Keratinocyte (primary cell): ENCODE measurements around the gene ZC3H10. TPM values are rescaled to one million over a fixed set of nuclear protein-coding genes. Genes with fewer than 3 reads are reported as not detected.

Source experiments
- DNase-seq: peaks from one replicate; pipeline ENCODE4 v3.0.0-alpha.2; 2011; ENCODE audit warnings: low read depth, missing footprints, low spot score
- FAIRE-seq: peaks from 2 replicates; lab custom pipeline; 2011; peaks lifted over from hg19 to GRCh38; lab: Jason Lieb, UNC
- H2AFZ ChIP-seq: 2 replicates; pipeline ENCODE4 v1.6.0; 2012; ENCODE audit warnings: low read length, control low read depth, inconsistent platforms; ENCODE audit not compliant: control insufficient read depth
- H3K27ac ChIP-seq: 2 replicates; pipeline ENCODE4 v1.5.1; 2011; ENCODE audit warnings: low read length; ENCODE audit not compliant: control insufficient read depth, insufficient read depth
- H3K27me3 ChIP-seq: 3 replicates; pipeline ENCODE4 v1.6.0; 2011; ENCODE audit warnings: low read length; ENCODE audit not compliant: control insufficient read depth, insufficient read depth; ENCODE audit errors: extremely low read depth
- H3K36me3 ChIP-seq, 2 experiments: 2 replicates in 1 of 2; 3 replicates in 1 of 2; pipeline ENCODE4 v1.5.1; 2011; ENCODE audit warnings: low read length in 2 of 2, mild to moderate bottlenecking in 1 of 2; ENCODE audit not compliant: control insufficient read depth in 2 of 2, insufficient read depth in 2 of 2; ENCODE audit errors: extremely low read depth in 1 of 2
- H3K4me1 ChIP-seq: 3 replicates; pipeline ENCODE4 v1.5.1; 2011; ENCODE audit warnings: low read length; ENCODE audit not compliant: control insufficient read depth, insufficient read depth; ENCODE audit errors: extremely low read depth
- H3K4me2 ChIP-seq: 3 replicates; pipeline ENCODE4 v1.6.0; 2011; ENCODE audit warnings: low read depth, low read length; ENCODE audit not compliant: control insufficient read depth, insufficient read depth; ENCODE audit errors: extremely low read depth
- H3K4me3 ChIP-seq, 3 experiments: fragments of 200-600 bp in 1 of 3; sonication (generic) in 1 of 3; 2 replicates in 2 of 3; 3 replicates in 1 of 3; pipeline ENCODE4 v1.5.1; 2011 to 2016; ENCODE audit warnings: low read length in 3 of 3, mild to moderate bottlenecking in 3 of 3, control low read depth in 2 of 3, inconsistent platforms in 1 of 3, low read depth in 1 of 3, mixed read lengths in 1 of 3, mixed run types in 1 of 3, moderate library complexity in 1 of 3; ENCODE audit not compliant: control insufficient read depth in 2 of 3, insufficient read depth in 2 of 3; ENCODE audit errors: extremely low read depth in 1 of 3
- H3K79me2 ChIP-seq: 2 replicates; pipeline ENCODE4 v1.6.0; 2012; ENCODE audit warnings: low read length; ENCODE audit not compliant: control insufficient read depth, insufficient read depth
- H3K9ac ChIP-seq: 3 replicates; pipeline ENCODE4 v1.6.0; 2011; ENCODE audit warnings: low read length; ENCODE audit not compliant: control insufficient read depth, insufficient read depth; ENCODE audit errors: extremely low read depth
- H3K9me1 ChIP-seq: 3 replicates; pipeline ENCODE4 v1.6.0; 2011; ENCODE audit warnings: low read length; ENCODE audit not compliant: control insufficient read depth, insufficient read depth; ENCODE audit errors: extremely low read depth
- H3K9me3 ChIP-seq: 2 replicates; pipeline ENCODE4 v1.5.1; 2012; ENCODE audit warnings: low read depth, low read length; ENCODE audit not compliant: control insufficient read depth
- H4K20me1 ChIP-seq: 3 replicates; pipeline ENCODE4 v1.6.0; 2011; ENCODE audit warnings: low read length; ENCODE audit not compliant: control insufficient read depth, insufficient read depth; ENCODE audit errors: extremely low read depth
- CTCF ChIP-seq, 3 experiments: IDR thresholded peaks in 1 of 3; conservative IDR thresholded peaks in 1 of 3; optimal IDR thresholded peaks in 1 of 3; 2 replicates in 2 of 3; 3 replicates in 1 of 3; pipeline versions ENCODE3 to v1.5.1; 2011; ENCODE audit warnings: low read length in 3 of 3, mild to moderate bottlenecking in 3 of 3, moderate library complexity in 2 of 3, control low read depth in 1 of 3, inconsistent platforms in 1 of 3; ENCODE audit not compliant: insufficient read depth in 2 of 3; ENCODE audit errors: extremely low read depth in 1 of 3
- EZH2 ChIP-seq: IDR thresholded peaks from one replicate; pipeline ENCODE4 v1.6.1; 2012; ENCODE audit warnings: inconsistent platforms, mild to moderate bottlenecking, low read length, moderate library complexity
- dilution Hi-C: fragments of 300-500 bp; cut with MboI; formaldehyde crosslinking; loops from one replicate; pipeline ENCODE4 v1.7.0; 2020; ENCODE audit warnings: low sequenced_read_pairs; ENCODE audit not compliant: extremely low pct_ligation_motif_present
- polyA plus RNA-seq, 5 experiments: library from polyadenylated mRNA; depleted of rRNA in 3 of 5; stranded (reverse) in 3 of 5; stranded (forward) in 1 of 5; unstranded in 1 of 5; fragments of >200 nt; gene quantifications; 1 replicate in 1 of 5; 2 replicates in 3 of 5; 3 replicates in 1 of 5; pipeline versions ENCODE4 v1.2.1 to v1.2.3, GENCODE V29; 2011 to 2012; ENCODE audit warnings: missing spikeins in 2 of 5, low read depth in 1 of 5, low replicate concordance in 1 of 5

The ZC3H10 gene
- polyA plus RNA-seq, 1 donor (not counting 4 experiments of a cell fraction or from before 2014, with no cell fraction given): 0.85 TPM

GRCh38 chr12:56114084-56114483 is 4.0 kb upstream of the ZC3H10 start:
- Histone ChIP-seq H3K27me3 (no peaks in the 10 kb centered on the region), H3K4me2 (no peak overlapping the region), H3K4me3 (no peak overlapping the region), H3K9ac (no peak overlapping the region), H3K9me1 (no peaks in the 10 kb centered on the region), H3K79me2 (peaks cover 17% of the 10 kb centered on the region), H2AFZ (no peak overlapping the region), H3K9me3 (no peaks in the 10 kb centered on the region), H3K27ac (no peak overlapping the region), H3K36me3 (peaks cover 14 to 43% of the 10 kb centered on the region in 2 experiments), H4K20me1 (no peaks in the 10 kb centered on the region), H3K4me1 (peaks cover 31% of the 10 kb centered on the region)
- FAIRE-seq: no peak
- TF ChIP-seq EZH2 (no peak), CTCF (optimal IDR thresholded peaks at IDR 0.05 in 1 of 3, IDR thresholded peaks at IDR 0.05 in 1 of 3, conservative IDR thresholded peaks at IDR 0.05 in 1 of 3; ENCODE audit: extremely low read depth in 1 of 3, insufficient read depth in 2 of 3, low read length in 3 of 3) (no peak)
- no peak for DNase-seq
- dilution Hi-C loops: no loop called here

- Histone ChIP-seq H3K4me3 (peak overlapping the region in 2 of 3 experiments; percentile 92 to 99), H3K4me1 (peaks cover 36% of the 10 kb centered on the region), H3K27ac (peak overlapping the region; percentile 99), H3K9me1 (no peaks in the 10 kb centered on the region), H3K27me3 (no peaks in the 10 kb centered on the region), H2AFZ (no peak overlapping the region), H4K20me1 (no peaks in the 10 kb centered on the region), H3K9me3 (no peaks in the 10 kb centered on the region), H3K4me2 (peak overlapping the region; percentile 93), H3K9ac (peak overlapping the region; percentile 99), H3K36me3 (peaks cover 11 to 34% of the 10 kb centered on the region in 2 experiments), H3K79me2 (peaks cover 17% of the 10 kb centered on the region)
- DNase-seq (no peak), FAIRE-seq (no peak)
- TF ChIP-seq EZH2 (no peak), CTCF (optimal IDR thresholded peaks at IDR 0.05 in 1 of 3, IDR thresholded peaks at IDR 0.05 in 1 of 3, conservative IDR thresholded peaks at IDR 0.05 in 1 of 3; ENCODE audit: extremely low read depth in 1 of 3, insufficient read depth in 2 of 3, low read length in 3 of 3) (no peak)
- dilution Hi-C loops: no loop called here
Measured at GRCh38 chr12:56115329-56115728, 2.7 kb upstream of the ZC3H10 start.
